Kidney capillary endothelial cell (primary cell): Measurements from ENCODE around the gene TMED4.

Experiments
- DNase-seq: peaks from one replicate; pipeline ENCODE4 v3.0.0-alpha.2; 2018; ENCODE audit warnings: low spot score

The TMED4 gene

DNA sequence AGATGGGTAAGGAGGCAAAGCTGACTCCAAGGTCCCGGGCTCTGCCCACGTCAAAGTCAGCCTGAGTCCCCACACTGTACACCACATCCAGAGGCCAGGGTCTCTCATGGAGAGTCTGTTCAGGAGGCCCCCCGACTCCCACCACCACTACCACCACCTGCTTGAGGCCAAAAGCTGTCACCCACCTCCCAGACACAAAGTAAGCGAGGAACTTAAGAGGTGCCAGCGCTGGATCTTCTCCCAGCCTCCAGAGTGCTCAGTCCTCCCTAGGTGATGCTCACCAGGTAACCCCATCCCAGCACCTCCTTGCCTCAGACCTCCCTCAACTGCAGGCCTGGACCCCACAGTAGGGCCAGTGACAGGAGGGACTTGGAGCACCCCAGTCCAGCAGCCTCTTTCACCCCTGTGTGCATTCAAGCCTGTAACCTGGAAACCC lies 41.4 kb downstream of the TMED4 start:
- no peak for DNase-seq

DNA sequence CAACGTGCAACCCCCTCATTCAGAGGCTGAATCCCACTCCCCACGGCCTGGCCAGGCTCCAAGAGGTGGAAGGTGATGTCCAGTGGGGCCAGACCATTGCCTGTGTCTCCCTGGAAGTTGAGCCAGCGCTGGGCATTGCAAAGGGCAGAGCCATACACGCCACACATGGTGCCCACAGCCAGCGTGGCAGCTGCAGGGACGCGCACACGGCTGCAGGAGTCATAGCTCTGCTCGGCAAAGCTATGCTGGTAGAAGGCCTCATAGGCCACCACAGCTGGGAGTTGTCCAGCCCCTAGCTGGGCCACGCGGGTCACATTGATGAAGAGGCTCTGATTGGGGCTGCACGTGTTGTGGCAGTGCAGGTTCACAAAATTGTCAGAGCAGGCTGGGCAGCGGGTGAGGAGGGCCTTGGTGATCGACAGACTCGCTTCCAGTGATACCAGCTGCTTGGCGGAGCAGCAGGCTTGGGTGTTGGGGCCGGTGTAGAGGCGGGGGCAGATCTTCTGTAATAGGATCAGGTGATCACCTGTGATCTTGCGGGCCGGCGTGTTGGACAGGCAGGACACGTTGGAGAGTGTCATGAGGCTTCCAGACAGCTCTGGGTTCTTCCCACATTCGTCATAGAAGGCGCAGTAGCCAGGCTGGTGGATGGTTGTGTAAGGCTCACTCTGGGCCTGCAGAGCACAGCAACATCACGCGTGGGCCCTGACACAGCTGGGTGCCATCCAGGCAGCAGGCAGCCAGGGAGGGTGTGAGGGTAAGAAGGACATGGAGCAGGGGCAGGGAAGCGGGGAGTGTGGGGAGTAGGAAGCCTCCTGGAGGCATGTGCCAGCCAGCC lies 42.1 kb downstream of the TMED4 start:
- DNase-seq: no peak

DNA sequence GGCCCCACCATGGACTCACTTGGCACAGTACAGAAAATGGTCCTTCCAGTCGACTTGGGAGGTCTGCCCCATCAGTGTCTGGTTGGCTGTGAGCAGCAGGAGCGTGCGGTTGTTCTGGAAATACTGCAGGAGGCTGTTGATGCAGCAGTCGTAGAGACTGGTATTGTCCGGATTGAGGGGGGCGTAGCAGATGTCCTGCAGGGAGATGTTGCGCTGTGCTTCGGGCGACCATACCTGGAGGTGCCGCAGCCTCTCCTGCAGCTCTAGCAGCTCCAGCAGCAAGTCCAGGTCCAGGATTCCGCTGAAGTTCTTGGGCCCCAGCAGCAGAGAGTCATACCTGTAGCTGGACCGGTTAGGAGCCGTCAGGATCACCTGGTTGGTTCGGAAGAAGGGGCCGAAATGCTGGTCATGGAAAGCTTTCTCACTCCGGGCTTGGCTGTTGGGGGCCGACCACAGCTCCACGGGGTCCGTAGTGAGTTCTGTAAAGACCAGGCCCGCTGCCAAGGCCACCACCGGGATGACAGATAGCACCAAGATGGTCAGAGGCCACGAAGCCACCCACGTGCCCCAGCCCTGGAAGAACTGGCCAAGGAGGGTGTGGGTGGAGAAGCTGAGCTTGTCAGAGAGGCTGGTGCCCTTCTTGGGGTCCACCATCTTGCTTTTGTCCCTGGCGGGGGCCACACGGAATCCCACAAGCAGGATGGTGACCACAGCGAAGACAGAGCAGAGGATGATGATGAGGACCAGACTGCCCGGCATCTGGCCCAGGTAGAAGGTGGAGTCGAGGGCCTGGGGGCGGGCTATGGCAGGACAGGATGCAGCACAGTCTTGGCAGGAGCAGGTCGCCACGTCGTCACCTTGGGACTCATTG lies 43.0 kb downstream of the TMED4 start:
- DNase-seq: no peak

DNA sequence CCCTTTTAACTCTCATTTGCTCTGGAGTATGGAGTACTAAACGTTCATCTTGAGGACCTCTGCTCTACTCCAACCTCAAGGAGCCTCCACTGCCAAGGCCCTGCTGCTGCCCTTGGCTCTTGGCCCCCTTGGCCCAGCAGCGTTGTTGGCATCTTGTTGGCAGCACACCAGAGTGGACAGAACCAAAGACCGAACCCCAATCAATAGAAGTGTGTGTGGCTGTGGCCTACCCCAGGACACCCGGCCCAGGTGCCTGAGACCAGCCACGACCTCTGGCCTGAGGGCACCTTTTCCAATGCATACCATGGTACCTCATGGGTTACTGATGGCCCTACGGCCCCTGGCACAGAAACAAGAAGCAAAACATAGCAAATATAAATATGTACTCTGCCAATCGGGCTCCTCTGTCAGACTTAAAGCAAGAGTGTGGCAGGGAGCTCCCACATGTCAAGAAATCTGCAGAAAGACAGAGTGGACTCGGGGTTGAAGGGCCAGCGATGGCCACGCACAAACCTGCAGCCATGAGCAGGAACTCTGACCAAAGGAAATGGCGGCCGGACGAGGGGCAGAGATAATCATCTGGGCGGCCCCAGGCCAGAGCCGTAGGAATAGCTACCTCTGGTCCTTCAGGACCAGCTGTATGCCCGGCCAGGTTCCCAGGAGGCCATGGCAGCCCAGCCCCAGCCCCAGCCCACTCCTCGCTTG lies 43.8 kb downstream of the TMED4 start:
- DNase-seq: no peak

DNA sequence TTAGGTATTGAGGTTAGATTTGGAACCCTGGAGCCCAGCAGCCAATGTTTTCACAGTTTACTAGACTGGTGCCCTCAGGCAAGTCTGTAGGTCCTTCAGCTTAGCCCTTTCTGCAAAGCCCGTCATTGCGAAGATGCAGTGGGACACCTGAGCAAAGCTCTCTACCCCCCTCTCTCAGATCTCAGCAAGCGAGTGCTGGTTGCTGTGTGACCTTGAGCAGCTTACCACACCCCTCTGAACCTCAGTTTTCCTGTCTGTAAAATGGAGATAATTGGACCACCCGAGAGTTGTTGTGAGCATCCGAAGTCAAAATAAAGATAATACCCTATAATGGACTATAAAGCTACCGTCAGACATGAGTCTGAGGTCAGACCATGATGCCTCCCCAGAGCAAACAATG lies 44.6 kb downstream of the TMED4 start:
- no peak for DNase-seq

DNA sequence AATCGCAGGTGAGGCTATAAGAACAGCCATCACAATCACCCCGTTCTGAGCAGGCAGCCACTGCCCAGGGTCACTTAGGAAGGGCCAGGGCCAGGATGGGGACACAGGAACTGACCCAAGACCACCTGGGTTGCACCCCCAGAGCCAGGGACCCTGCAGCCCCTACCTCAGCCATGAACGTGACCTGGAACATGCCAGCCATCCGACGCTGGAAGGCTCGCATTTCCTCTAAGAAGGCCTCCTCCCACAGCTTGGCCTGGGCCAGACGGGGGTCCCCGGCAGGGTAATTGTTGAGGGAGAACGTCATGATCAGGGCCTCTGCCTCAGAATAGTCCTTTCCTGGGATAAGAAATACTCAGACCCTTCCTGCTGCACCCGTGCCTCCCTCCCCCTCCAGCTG lies 45.9 kb downstream of the TMED4 start:
- no peak for DNase-seq

DNA sequence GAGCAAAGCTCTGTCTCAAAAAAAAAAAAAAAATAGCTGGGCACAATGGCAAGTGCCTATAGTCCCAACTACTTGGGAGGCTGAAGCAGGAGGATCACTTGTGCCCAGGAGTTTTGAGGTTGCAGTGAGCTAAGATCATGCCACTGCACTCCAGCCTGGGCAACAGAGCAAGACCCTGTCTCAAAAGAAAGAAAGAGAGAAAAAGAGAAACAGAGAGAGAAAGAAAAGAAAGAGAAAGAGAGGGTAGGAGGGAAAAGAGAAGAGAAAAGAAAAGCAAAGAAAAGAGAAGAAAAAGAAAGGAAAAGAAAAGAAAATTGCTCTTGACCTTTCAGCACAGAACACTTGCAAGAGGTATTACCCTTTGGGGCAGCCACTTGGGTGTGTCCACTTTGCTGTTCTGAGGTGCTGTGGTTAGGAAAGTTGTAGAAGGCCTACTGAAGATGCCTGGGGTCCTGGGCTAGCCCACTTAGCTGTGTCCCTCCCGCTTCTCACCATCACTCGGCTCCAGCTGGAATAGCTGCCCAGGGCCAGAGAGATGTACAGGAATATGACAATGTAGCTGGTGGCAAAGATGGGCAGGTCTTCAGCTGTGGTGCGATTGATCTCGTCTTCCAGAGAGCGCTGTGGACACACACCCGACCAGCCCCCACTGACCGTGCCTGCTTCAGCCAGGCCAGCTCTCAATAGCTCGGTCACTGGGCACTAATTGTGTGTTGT lies 46.5 kb downstream of the TMED4 start:
- no peak for DNase-seq

DNA sequence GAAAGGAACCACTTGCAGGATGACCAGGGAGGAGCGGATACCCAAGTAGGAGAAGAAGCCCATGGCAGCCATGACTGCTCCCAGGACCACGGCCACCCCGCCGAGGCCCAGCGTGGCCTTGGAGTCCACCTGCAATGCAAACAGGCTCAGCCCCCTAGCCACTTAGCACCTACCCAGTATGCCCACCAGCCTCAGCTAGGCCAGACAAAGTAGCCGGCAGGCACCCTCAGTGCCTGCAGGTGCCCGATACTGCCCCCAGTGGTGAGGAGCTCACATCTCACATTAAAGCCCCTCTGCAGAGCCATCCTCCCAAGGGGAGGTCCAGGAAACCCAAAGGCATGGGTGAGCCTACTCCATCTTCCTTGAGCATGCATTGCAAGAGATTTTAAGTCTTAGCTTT lies 47.5 kb downstream of the TMED4 start:
- peak; percentile 43 for DNase-seq

DNA sequence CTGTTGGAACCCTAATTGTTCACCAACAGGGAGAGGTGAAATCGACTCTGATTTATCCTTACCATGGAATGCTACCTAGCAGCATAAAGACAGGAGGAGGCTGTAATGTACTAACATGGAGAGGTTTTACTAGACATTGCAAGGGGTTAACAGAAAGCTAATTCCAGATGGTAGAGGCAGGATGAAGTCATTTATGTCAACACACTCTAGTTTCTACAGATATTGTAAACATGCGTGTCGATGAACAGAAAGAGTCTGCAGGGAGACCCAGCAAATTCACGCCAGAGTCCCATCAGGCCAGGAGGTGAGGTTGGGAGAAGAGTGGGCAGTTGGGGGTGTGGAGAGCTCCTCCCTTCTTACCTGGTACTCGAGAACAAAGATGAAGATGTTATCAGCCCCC lies 47.9 kb downstream of the TMED4 start:
- no peak for DNase-seq

DNA sequence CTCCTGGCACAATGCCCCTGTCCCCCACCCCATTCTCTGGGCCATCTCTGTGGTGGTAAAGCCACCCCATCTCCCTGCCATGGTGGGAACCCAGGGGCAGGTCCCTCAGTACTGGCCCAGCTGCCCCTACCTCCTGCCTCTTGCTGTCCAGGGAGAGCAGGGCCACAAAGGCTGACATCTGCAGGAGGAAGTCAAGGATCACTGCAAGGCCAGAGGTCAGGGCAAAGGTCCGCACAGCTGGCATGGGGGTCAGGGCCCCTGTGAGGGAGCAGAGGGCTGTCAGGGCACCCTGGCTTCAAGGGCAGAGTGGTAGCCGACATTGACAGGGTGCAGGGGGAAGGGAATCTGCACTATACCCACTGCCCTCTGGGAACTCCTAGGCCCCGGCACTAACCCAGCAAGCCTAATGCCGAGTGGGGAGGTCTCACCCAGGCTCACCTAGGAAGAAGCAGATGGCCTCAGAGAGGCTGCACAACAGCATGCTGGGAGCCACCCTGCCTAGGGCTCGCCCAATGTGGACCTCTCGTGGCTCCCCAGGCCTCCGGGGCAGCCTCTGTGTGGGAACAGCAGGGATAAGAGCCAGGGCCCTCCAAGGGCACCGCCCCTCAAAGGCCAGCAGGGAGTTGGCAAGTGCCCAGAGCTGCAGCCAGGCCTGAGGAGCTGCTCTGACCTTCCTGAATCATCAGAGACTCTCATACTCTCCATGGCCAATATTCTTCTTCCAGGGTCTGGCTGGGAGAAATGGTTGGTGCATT lies 48.6 kb downstream of the TMED4 start:
- no peak for DNase-seq

DNA sequence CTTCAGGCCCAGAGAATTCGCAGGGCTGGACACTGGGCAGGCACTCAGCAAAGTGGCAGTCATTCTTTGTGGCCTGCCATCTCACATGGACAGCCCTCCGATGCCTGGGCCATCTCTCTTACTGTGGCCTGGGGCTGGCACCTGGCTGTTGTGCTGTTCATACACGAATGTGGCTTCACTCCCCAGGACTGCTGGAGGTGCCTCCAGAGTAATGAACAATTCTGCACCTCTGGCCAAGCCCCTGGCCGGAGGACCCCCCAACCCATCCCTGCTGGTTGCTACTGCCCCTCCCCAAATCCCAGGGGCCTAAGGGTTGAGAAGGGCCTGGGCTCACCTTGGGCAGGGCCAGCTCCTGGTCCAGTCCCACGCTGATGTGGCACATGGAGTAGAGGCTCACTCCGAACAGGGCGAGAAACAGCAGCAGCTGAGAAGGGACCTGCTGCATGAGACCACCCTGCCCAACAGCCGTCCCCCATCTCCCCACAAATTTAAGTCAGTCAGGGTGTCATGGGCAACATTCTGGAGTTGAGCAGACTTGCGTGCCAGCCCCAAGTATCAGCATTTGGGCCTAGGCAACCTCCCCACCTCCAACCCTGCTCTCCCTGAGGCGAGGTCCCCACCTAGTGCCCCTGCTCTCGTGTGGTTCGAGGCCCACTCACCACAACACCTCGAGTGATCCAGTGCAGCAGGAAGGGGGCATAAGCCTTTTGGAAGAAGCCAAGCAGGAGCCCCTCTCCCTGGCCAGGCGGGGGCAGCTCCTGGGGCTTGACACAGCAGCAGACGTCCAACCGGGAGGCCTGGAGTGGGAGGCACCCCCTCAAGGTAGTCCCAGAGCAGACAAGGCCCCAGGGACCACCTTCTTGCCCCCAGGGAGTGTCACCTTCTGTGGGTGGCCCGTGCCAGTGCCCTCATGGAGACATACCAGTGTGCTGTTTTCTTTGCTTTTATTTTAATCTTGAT lies 50.3 kb downstream of the TMED4 start:
- DNase-seq: no peak

DNA sequence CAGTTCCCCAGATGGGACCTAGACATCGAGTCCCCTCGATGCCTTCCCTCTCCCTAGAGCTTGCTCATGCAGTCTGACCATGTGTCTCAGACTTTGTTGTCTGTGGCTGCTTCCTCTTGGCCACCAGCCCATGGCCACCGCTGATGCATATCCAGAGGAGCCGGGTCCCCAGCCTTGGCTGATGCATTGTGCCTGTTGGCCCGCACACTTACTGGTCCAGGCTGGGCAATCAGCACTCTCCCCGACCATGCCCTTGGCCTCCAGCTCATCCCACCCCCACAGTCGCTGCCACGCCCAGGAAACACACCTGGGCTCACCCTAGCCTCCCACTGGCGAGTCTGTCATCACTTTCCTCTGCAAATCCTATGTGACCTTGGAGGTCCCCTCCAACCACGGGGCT lies 51.0 kb downstream of the TMED4 start:
- DNase-seq: no peak
